Pulmonary artery endothelial cell (primary cell): ENCODE measurements around the gene PTPRN2. TPM values are rescaled to one million over a fixed set of nuclear protein-coding genes. Genes with fewer than 3 reads are reported as not detected.

ENCODE experiments used
- DNase-seq: peaks from one replicate; pipeline ENCODE4 v3.0.0-alpha.2; 2011; ENCODE audit warnings: low read depth, low spot score
- total RNA-seq: library from RNA; depleted of rRNA; stranded (reverse); fragments of >200 nt; gene quantifications from 2 replicates; pipeline ENCODE4 v1.2.3, GENCODE V29; 2014

Gene PTPRN2
- total RNA-seq, 1 donor from 2014 or later: 0.53 TPM

DNA sequence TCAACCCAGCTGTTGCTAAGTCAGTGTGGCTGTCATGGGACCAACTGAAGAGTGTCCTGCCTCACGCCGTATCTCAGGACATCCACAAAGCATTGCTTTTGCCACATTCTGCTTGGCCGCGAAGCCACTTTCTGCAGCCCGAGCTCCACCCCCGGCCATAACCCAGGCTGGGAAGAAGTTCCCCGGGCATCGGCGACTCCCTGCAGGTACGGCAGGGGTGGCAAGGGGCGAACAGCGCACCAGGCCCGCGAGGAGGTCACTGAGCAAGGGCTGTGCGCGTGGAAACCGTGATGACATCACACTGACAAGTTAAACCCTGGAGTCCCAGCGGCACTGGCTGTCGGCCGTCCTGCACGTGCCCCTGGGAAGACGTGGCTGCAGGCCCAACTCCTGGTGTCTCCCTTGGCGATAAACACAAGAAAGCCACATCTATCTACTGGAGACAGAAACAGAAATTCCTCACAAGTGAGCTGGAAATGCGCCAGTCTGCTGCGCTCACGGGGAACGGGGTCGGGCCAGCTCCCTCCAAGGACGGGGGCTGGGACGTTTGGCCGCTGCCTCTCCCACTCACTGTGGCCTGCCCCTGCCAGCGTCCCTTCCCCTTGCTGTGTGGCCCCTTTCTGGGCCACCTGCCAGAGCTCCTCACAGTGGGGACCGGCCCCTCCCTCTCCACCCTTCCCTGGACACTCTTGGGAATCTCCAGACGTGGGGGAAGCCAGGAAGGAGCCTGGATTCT, 924.5 kb downstream of the PTPRN2 start:
- no peak for DNase-seq

DNA sequence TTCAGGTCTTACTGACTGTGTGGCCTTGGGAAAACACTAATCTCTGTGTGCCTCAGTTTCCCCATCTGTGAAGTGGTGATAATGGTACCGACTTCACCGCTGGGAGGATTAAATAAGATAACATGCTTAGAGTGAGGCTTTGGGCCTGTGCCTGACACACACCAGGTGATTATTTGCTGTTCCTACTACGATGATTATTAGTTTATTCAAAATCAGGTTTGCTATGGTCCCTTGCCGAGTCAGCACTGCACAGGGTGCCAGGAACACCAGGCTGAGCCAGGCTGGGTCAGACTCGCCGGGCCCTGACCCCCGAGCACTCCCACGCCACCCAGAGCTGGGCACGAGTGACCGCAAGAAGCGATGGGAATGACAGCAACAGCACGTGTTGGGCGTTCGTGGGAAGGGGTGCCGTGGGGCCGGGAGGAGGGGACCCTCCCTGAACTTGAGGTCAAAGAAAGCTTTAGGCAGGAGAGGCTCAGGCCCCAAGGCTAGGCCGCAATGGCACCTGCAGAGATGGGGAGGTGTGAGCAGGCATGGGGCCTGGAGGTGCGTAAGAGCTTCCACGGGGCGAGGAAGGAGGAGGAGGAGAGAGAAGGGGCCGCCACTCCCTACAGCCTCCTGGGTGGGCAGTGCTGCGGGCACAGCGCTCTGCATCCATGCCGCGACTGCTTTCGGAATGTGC, 925.4 kb downstream of the PTPRN2 start:
- DNase-seq: no peak

DNA sequence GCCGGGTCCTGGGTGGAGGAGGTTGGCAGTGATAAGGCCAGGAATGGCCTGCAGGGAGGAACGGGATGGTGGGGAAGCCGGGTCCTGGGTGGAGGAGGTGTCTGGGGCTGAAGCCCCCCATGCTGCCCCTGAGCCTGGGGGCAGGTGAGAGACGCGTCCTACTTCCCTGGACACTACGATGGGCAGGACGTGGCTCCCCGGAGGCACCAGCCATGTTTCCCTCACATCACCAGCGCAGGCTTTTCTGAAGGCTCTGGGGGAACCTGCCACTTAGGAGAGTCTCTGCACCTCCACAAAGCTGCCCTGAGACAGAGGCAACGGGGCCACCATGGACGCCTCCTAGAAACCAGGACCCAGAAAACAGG, 926.0 kb downstream of the PTPRN2 start:
- no peak for DNase-seq

DNA sequence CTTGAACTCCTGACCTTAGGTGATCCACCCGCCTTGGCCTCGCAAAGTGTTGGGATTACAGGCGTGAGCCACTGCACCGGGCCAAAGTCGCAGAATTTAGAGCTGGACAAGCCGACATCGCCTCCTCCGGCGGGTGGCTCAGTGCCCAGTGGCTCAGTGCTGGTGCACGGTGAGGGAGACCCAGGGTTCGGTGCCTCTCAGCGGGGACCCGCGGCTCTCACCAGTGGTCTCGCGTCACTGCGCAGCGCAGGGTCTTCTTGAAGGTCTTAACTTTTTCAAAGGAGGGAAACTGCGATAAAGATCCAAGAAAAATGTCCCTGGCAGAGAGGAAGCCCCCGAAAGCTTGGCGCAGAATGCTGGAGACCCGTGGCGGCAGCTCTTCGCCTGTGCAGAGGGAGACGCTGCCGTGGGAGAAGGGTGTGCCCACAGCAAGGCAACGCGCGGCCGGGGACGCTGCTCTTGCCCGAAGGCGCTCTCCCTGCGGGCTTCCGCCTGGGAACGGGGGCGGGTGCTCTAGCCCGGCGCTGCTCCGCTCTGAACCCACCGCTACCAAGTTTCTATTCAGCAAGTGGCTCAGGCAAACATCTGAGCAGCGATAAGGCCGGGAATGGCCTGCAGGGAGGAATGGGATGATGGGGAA, 926.5 kb downstream of the PTPRN2 start:
- DNase-seq: no peak

DNA sequence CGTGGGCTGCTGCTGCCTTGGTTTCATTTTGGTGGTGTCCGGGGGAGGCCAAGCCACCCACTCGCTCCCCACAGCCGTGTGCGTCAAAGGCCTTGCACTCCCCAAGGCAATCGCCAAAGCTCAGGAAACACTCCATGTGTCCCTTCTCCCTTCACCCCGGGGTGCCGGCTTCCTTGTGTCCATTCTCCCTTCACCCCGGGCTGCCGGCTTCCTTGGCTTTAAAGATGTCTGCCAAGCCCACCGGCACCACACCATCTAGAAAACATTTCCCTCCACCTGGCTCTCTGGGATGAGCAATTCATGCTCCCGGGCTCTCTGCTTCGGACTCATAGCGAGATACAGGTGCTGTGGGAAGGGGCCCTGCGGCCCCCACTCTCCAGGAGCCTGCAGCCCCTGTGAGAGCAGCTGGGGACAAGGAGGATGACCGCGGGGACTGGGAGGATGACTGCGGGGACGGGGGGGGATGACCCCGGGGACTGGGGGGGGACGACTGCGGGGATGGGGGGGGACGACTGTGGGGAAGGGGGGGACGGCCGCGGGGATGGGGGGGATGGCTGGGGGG, 928.7 kb downstream of the PTPRN2 start:
- no peak for DNase-seq

- DNase-seq: no peak
Observed at GRCh38 chr7:157657741-157658740, 929.6 kb downstream of the PTPRN2 start.

DNA sequence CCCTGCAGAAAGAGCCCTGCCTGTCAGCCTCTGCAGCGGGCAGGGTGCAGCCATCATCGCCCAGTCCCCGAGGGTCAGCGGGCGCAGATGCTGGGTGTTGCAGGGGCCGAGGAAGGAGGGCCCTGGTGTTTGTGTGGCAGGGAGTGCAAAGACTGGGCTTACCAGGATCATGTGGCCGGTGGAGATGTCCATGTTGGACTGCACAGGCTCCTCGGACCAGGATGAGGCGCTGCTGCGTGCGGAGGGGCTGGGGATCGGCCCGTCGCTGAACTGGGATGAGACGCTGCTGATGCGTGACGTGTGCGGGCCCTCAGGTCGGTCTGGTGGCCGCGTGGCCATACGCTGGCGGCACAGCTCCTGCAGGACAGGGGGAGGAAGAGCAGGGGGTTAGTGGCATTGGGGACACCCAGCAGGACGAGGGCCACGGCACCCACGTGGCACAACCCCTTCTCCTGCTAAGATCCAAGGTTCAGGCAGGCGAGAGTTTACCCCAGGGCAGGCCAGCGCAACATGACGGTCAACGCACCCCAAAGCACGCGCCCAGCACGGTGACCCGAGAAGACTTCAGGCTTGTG, 931.3 kb downstream of the PTPRN2 start:
- no peak for DNase-seq

- no peak for DNase-seq
Observed at GRCh38 chr7:157654350-157654749, 933.3 kb downstream of the PTPRN2 start.

DNA sequence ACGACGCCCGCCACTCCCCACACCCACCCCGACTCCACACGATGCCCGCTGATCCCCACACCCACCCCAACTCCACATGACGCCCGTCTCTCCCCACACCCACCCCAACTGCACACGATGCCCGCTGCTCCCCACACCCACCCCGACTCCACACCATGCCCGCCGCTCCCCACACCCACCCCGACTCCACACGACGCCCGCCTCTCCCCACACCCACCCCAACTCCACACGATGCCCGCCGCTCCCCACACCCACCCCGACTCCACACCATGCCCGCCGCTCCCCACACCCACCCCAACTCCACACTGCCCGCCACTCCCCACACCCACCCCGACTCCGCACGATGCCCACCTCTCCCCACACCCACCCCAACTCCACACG, 933.8 kb downstream of the PTPRN2 start:
- no peak for DNase-seq

- DNase-seq: no peak
Observed at GRCh38 chr7:157652954-157653826, 934.4 kb downstream of the PTPRN2 start.

GRCh38 chr7:157652161-157652953, 935.3 kb downstream of the PTPRN2 start:
- DNase-seq: no peak

GRCh38 chr7:157651366-157652160, 936.1 kb downstream of the PTPRN2 start:
- DNase-seq: no peak

GRCh38 chr7:157650801-157651200, 936.8 kb downstream of the PTPRN2 start:
- no peak for DNase-seq

DNA sequence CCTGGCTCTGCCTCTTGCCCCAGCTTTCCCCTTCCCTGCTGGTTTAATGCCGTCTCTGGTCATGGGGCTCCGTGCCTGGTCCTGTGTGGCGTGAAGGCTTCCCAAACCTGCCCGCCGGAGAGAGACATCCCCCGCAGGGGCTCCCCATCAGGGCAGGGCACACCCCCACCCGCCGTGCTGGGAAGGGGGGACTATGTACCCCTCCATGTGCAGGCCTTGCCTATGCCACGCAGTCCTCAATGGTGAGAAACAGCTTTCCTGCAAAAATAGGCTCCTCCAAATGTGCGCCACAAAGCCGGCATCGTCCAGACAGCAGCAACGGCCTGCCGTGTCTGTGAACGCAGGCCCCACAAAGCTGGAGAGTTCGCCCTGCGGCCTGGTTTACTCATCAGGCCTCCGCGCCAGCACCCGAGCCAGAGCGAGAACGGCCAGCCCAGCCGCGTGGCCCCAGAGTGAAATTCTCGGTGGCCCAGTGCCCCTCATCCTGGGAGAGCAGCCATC, 937.4 kb downstream of the PTPRN2 start:
- no peak for DNase-seq

DNA sequence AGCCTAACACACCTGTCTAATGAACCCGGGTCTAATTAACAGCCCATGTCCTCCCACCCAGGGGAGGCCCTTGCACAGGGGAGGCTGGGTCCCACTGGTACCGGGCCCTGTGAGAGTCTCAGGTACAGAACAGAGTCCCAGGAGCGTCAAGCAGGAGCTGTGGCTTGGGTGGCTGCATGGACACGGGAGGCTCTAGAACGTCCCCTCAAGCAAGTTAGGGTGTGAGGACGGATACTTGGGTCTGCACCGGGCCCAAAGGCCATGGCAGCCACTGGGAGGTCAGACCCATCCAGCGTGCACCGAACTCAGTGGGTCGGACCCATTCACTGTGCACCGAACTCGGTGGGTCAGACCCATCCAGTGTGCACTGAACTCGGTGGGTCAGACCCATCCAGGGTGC, 941.1 kb downstream of the PTPRN2 start:
- no peak for DNase-seq

DNA sequence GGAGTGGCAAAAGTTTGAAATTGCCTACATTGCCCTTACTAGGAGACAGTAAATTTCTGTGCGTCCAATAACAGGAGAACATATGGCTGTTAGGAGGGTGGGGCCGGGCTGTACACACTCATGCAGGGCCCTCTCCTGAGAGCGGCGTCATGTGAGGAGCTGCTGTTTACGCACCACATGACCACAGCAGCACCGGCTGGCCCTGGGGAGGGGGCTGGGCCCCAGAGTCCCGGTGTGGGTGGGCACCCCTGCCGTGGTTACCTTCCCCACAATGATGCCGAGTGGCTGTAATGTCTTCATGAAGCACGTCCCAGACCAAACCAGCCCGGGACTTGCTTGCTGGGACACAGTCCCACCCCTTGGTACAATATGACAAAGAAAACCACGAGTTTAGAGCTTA, 942.1 kb downstream of the PTPRN2 start:
- DNase-seq: no peak

- no peak for DNase-seq
Observed at GRCh38 chr7:157644946-157645345, 942.7 kb downstream of the PTPRN2 start.

DNA sequence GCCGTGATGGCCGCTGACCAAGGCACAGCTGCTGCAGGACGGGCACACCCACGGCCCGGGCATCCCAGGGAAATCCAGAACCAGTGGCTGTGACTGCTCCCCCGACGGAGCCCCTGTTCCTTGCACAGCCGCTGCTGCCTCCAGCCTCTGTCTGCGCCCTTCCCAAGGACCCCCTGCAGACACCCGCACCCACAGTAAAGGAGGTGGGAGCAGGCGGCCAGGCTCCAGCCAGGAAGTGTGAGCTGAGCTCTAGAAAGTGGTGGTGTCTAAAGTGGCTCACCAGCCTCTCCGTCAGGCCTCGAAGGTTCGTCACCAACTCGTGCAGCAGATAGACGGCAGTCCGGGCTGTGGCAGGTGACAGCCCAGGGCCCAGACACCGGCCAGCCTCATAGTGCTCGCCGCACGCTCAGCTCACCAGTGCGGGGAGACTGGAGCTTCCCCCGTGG, 944.1 kb downstream of the PTPRN2 start:
- no peak for DNase-seq
